Measurements from ENCODE around the gene SH3PXD2A.

- TF ChIP-seq, protein P1, sequence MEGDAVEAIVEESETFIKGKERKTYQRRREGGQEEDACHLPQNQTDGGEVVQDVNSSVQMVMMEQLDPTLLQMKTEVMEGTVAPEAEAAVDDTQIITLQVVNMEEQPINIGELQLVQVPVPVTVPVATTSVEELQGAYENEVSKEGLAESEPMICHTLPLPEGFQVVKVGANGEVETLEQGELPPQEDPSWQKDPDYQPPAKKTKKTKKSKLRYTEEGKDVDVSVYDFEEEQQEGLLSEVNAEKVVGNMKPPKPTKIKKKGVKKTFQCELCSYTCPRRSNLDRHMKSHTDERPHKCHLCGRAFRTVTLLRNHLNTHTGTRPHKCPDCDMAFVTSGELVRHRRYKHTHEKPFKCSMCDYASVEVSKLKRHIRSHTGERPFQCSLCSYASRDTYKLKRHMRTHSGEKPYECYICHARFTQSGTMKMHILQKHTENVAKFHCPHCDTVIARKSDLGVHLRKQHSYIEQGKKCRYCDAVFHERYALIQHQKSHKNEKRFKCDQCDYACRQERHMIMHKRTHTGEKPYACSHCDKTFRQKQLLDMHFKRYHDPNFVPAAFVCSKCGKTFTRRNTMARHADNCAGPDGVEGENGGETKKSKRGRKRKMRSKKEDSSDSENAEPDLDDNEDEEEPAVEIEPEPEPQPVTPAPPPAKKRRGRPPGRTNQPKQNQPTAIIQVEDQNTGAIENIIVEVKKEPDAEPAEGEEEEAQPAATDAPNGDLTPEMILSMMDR (conservative IDR thresholded peaks at IDR 0.05; ENCODE audit: low read depth, low read length), result no peak
- TF ChIP-seq FOS (IDR thresholded peaks at IDR 0.05; ENCODE audit: low read depth, low read length), result no peak
- TF ChIP-seq RAD21 (IDR thresholded peaks at IDR 0.05; ENCODE audit: low read length), result no peak
- no peak for TF ChIP-seq POLR2A (IDR thresholded peaks at IDR 0.05; ENCODE audit: low read depth, low read length)
- TF ChIP-seq USF2 (IDR thresholded peaks at IDR 0.05; ENCODE audit: low read depth, low read length), result no peak
Measured at GRCh38 chr10:103557455-103557854, 297.9 kb downstream of the SH3PXD2A start.
